ENCODE data around the gene ATXN1.

GRCh38 chr6:16766043-16766536, 4.8 kb upstream of the ATXN1 start:
- TF ChIP-seq CTCF (IDR thresholded peaks at IDR 0.05; ENCODE audit: poor library complexity, severe bottlenecking) (no peak), TAF1 (IDR thresholded peaks at IDR 0.05; ENCODE audit: low read depth) (no peak), POLR2AphosphoS5 (IDR thresholded peaks at IDR 0.05) (no peak), RAD21 (conservative IDR thresholded peaks at IDR 0.05) (no peak), EZH2 (IDR thresholded peaks at IDR 0.05; ENCODE audit: borderline replicate concordance, insufficient read depth, low read length, poor library complexity, severe bottlenecking) (no peak), REST (IDR thresholded peaks at IDR 0.05; ENCODE audit: borderline replicate concordance) (no peak), EP300 (conservative IDR thresholded peaks at IDR 0.05; ENCODE audit: poor library complexity, severe bottlenecking) (no peak)

Data from neural cell (in vitro differentiated cells).